Measurements from ENCODE around the gene RFX1.

Gene RFX1

DNA sequence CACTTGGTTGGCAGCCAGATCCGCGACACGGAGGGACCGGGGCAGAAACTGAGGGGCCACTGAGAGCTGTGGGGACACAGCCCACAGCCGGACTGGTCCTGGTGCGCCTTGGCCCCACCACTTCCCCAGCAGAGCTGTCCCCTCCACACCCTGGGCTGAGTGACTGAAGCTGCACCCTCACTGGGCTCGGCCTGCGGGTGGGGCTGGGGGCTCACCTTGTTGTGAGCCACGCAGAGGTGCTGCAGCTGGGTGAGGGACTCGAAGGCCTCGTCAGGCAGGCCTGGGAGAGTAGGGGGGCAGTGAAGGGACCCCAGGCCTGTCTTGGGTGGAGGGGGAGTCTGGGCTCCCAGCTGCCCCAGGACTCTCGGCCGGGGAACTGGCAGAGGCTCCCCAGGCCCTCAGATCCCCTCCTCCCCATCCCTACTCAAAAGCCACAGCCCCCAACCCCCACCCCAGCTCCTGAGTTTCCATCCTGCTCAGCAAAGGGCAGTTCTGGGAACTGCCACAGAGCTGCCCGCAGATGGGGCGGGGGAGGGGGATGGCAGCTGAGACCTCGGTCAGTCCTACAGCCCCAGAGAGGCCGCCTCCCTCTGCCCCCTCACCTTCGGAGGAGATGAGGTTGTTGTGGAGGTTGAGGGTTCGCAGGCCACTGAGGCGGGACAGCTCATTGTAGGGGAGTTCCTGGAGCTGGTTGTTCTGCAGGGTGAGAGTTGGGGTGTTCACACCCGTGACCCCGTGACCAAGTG lies 70.2 kb downstream of the RFX1 start:
- TF ChIP-seq, protein P1, sequence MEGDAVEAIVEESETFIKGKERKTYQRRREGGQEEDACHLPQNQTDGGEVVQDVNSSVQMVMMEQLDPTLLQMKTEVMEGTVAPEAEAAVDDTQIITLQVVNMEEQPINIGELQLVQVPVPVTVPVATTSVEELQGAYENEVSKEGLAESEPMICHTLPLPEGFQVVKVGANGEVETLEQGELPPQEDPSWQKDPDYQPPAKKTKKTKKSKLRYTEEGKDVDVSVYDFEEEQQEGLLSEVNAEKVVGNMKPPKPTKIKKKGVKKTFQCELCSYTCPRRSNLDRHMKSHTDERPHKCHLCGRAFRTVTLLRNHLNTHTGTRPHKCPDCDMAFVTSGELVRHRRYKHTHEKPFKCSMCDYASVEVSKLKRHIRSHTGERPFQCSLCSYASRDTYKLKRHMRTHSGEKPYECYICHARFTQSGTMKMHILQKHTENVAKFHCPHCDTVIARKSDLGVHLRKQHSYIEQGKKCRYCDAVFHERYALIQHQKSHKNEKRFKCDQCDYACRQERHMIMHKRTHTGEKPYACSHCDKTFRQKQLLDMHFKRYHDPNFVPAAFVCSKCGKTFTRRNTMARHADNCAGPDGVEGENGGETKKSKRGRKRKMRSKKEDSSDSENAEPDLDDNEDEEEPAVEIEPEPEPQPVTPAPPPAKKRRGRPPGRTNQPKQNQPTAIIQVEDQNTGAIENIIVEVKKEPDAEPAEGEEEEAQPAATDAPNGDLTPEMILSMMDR (IDR thresholded peaks at IDR 0.05; ENCODE audit: low read depth, low read length) = no peak
- in situ Hi-C loops (cut with HindIII; ENCODE audit: low sequenced_read_pairs) = no loop called here
- no peak overlapping the region for H3K4me3 ChIP-seq (ENCODE audit: low read depth, low read length)
- DNase-seq (ENCODE audit: low read depth, low spot score) = peak; percentile 13

DNA sequence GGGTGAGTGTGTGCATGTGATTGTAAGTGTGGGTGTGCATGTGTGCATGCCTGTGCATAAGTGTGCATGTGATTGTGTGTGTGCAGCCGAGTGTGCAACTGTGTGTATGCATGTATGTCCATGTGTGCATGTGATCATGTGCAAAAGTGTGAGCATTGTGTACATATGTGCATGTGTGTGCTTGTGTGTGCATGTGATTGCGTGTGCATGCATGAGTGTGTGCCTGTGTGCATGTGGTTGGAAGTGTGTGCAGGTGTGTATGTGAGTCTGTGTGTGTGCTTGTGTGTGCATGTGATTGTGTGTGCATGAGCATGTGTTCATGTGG lies 71.4 kb downstream of the RFX1 start:
- TF ChIP-seq, protein P1 (IDR thresholded peaks at IDR 0.05; ENCODE audit: low read depth, low read length) = no peak
- H3K4me3 ChIP-seq (ENCODE audit: low read depth, low read length) = no peak overlapping the region
- in situ Hi-C loops (cut with HindIII; ENCODE audit: low sequenced_read_pairs) = no loop called here
- DNase-seq (ENCODE audit: low read depth, low spot score) = no peak

DNA sequence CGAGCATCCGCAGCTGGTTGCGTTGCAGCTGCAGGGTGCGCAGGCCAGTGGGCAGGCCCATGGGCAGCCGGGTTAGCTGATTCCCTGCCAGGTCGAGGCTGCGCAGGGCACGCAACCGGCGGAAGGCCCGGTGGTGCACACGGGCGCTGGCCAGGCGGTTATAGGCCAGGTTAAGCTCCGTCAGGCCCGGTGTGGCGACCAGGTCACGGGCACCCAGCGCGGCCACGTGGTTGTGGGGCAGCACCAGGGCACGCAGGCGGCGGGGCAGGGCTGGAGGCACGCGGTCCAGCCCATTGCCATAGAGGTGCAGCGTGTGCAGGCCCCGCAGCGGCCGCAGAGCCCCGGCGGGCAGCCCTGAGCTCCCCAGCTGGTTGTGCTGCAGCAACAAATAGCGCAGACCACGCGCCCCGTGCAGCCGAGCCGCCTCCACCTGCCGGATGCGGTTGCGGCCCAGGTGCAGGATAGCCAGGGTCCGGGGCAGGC lies 73.2 kb downstream of the RFX1 start:
- in situ Hi-C loops (cut with HindIII; ENCODE audit: low sequenced_read_pairs) = no loop called here
- TF ChIP-seq, protein P1 (IDR thresholded peaks at IDR 0.05; ENCODE audit: low read depth, low read length) = no peak
- no peak for DNase-seq (ENCODE audit: low read depth, low spot score)
- no peak overlapping the region for H3K4me3 ChIP-seq (ENCODE audit: low read depth, low read length)

DNA sequence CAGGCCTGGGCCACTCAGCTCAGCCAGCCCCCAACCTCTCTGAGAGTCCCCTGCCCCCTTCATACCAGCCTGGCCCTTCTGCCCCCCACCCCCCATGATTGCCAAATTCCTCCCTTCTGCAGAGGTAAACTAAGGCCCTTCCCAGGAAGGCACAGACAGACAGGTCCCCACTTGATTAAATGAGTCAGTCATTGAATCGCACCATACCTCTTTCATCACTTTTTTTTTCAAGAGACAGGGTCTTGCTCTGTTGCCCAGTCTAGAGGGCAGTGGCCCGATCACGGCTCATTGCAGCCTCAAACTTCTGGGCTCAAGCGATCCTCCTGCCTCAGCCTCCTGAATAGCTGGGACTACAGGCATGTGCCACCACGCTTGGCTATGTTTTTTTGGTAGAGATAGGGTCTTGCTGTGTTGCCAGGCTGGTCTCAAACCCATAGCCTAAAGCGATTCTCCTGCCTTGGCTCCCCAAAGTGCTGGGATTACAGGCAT lies 73.9 kb downstream of the RFX1 start:
- in situ Hi-C loops (cut with HindIII; ENCODE audit: low sequenced_read_pairs) = no loop called here
- TF ChIP-seq, protein P1 (IDR thresholded peaks at IDR 0.05; ENCODE audit: low read depth, low read length) = no peak
- no peak overlapping the region for H3K4me3 ChIP-seq (ENCODE audit: low read depth, low read length)
- no peak for DNase-seq (ENCODE audit: low read depth, low spot score)

DNA sequence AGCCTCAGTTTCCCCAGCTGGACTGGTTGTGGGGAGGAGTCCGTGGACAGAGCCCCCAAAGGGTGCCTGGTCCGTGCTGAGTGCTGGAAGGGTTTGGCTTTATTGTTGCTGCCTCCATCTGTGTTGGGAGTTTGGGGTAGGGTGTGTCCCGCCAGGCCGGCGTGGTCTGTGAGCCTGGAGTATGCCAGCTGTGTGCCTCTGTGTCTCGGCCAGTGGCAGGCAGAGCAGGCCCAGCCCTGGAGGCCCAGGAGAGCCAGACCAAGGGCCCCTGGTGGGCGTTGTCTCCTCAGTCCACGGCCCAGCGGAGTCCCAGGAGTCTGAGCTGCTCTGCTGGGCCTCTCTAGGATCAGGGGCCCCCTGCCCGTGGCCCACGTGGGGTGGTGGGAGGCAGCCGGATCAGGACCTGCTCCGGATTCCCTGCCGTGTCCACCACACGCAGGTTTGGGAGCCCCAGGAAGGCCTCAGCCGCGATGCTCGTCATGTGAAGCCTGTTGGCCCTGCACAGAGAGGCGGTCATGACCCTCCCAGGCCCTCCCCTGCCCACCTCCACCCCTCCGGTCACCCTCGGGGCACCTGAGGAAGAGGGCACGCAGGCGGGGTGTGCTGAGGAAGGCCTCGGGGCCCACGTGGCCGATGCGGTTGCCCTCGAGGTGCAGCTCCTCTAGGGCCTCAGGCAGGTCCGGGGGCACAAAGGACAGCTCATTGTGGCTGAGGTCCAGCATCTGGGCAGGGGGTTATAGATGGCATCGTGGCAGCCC lies 74.5 kb downstream of the RFX1 start:
- in situ Hi-C loops (cut with HindIII; ENCODE audit: low sequenced_read_pairs) = no loop called here
- TF ChIP-seq, protein P1 (IDR thresholded peaks at IDR 0.05; ENCODE audit: low read depth, low read length) = no peak
- H3K4me3 ChIP-seq (ENCODE audit: low read depth, low read length) = no peak overlapping the region
- DNase-seq (ENCODE audit: low read depth, low spot score) = no peak

DNA sequence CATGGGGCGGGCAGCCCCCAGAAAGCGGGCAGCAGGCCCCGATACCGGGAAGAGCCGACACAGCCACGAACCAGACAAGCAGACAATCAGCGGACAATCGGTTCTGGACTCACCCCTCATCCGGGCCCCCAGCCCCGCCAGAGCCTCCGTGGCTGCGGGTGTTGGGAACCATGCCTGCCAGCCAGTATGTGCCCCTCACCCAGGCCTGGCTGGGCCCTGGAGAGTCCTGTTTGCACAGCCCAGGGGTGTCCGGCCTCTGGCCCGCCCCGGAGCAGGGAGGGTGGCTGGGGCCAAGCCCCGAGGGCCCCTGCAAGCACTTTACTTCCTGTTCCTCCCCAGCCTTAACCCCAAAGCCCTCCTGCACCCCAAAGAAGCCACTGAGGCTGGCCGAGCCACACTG lies 75.7 kb downstream of the RFX1 start:
- TF ChIP-seq, protein P1 (IDR thresholded peaks at IDR 0.05; ENCODE audit: low read depth, low read length) = no peak
- in situ Hi-C loops (cut with HindIII; ENCODE audit: low sequenced_read_pairs) = no loop called here
- no peak for DNase-seq (ENCODE audit: low read depth, low spot score)
- no peak overlapping the region for H3K4me3 ChIP-seq (ENCODE audit: low read depth, low read length)
